Measurements from ENCODE around the gene PGAP6. TPM values are rescaled to one million over a fixed set of nuclear protein-coding genes. Genes with fewer than 3 reads are reported as not detected.

The PGAP6 gene
- total and polyA plus RNA-seq, 4 donors: 38.0 to 100.0 (median 68.1) TPM

DNA sequence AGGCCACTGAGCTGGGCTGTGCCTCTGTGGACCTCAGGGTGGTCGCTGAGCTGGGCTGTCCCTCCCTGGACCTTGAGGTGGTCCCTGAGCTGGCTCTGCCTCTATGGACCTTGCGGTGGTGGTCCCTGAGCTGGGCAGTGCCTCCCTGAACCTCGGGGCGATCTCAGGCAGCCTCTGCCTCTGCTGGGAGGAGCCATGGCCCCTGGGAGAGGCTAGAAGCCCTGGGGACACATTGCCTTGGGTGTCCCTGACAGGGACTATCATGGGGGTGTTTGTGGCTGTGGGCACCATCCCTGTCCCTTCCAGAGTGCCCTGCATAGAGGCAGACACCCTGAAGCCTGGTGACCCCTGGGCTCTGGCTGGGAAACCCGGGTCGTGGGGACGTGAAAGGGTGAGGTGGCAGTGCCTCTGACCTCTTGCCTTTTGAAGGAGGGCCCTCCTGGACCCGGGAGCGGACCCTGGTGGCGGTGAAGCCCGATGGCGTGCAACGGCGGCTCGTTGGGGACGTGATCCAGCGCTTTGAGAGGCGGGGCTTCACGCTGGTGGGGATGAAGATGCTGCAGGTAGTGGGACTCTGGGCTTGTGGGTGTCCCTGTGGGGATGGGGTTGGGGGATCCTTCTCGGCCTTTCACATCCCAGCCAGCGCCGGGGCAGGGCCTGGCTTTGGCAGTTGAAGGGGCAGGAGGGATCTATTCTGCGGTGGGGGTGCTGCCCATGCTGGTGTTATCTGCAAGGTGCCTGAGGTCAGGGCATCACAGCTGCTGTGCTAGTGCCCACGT is 17.0 kb upstream of the PGAP6 start:
- H3K27me3 ChIP-seq (ENCODE audit: control insufficient read depth in 3 of 3, insufficient read depth in 3 of 3, low read length in 2 of 3): no peaks in the 10 kb centered on the region
- no peak overlapping the region for H3K27ac ChIP-seq (ENCODE audit: low read depth in 1 of 2, low read length in 1 of 2)
- no peaks in the 10 kb centered on the region for H3K9me3 ChIP-seq (ENCODE audit: control insufficient read depth in 4 of 4, insufficient read depth in 3 of 4, low read length in 3 of 4)
- 82 to 84% methylated on average over 24 of the region's 24 CpGs for WGBS, 2 donors
- ATAC-seq (ENCODE audit: insufficient read depth, low FRiP score) (no peak), DNase-seq (no peak)
- H3K4me1 ChIP-seq (ENCODE audit: control insufficient read depth in 5 of 5, insufficient read depth in 5 of 5, low read length in 5 of 5): peaks cover 0 to 17% (median 0%) of the 10 kb centered on the region in 5 donors
- H3K36me3 ChIP-seq (ENCODE audit: control insufficient read depth in 4 of 4, insufficient read depth in 4 of 4, low read length in 4 of 4): peaks cover 0 to 8% (median 0%) of the 10 kb centered on the region in 4 donors
- TF ChIP-seq CTCF (IDR thresholded peaks at IDR 0.05; ENCODE audit: control extremely low read depth, extremely low read depth): no peak
- H3K9ac ChIP-seq (ENCODE audit: insufficient read depth in 1 of 2, low read length in 2 of 2): no peak overlapping the region
- H3K4me3 ChIP-seq: no peak overlapping the region

GRCh38 chr16:397736-398332 is 16.1 kb upstream of the PGAP6 start:
- H3K9me3 ChIP-seq (ENCODE audit: control insufficient read depth in 4 of 4, insufficient read depth in 3 of 4, low read length in 3 of 4): no peaks in the 10 kb centered on the region
- DNase-seq: peak; percentile 86 to 91 (median 89)
- ATAC-seq (ENCODE audit: insufficient read depth, low FRiP score): no peak
- H3K27ac ChIP-seq (ENCODE audit: low read depth in 1 of 2, low read length in 1 of 2): peak overlapping the region in 1 of 2 donors; percentile 40
- peaks cover 0 to 17% (median 0%) of the 10 kb centered on the region in 5 donors for H3K4me1 ChIP-seq (ENCODE audit: control insufficient read depth in 5 of 5, insufficient read depth in 5 of 5, low read length in 5 of 5)
- no peaks in the 10 kb centered on the region for H3K27me3 ChIP-seq (ENCODE audit: control insufficient read depth in 3 of 3, insufficient read depth in 3 of 3, low read length in 2 of 3)
- no peak for TF ChIP-seq CTCF (IDR thresholded peaks at IDR 0.05; ENCODE audit: control extremely low read depth, extremely low read depth)
- peaks cover 0 to 8% (median 0%) of the 10 kb centered on the region in 4 donors for H3K36me3 ChIP-seq (ENCODE audit: control insufficient read depth in 4 of 4, insufficient read depth in 4 of 4, low read length in 4 of 4)
- no peak overlapping the region for H3K4me3 ChIP-seq
- no peak overlapping the region for H3K9ac ChIP-seq (ENCODE audit: insufficient read depth in 1 of 2, low read length in 2 of 2)
- 31 to 54% methylated on average over 20 to 29 of the region's 29 CpGs for WGBS, 2 donors

DNA sequence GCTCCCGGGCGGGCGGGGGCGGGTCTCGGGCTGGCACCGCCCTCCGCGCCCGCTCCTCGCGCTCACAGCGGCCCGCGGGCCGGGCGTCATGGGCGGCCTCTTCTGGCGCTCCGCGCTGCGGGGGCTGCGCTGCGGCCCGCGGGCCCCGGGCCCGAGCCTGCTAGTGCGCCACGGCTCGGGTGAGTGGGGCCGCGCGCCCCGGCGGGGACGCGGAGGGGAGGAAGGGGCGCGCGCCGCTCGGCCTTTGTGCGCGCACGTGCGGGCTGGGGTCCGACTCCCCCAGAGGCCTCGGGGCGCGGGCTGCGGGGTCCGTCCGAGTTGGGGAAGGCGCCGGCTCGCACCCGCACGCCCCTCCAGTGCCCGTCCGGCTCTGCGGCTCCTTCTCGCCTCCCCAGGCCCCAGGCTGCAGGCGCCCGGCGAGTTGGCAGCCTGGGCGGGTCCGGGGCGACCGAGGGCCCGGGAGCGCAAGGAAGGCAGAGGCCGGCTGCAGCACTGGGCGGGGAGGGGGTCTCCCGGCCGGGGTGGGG is 15.4 kb upstream of the PGAP6 start, which contains the start of gene NME4:
Gene NME4, plus strand, starts transcription at position 65 of the 527 bp plus-strand sequence. Its CDS starts 24 bp downstream, at position 89.
- TF ChIP-seq CTCF (IDR thresholded peaks at IDR 0.05; ENCODE audit: control extremely low read depth, extremely low read depth): no peak
- peak within 1 kb of the TSS; percentile 68 to 85 for H3K27ac ChIP-seq (ENCODE audit: low read depth in 1 of 2, low read length in 1 of 2)
- H3K36me3 ChIP-seq (ENCODE audit: control insufficient read depth in 4 of 4, insufficient read depth in 4 of 4, low read length in 4 of 4): peaks cover 0 to 8% (median 0%) of the 10 kb centered on the region in 4 donors
- no peaks in the 10 kb centered on the region for H3K27me3 ChIP-seq (ENCODE audit: control insufficient read depth in 3 of 3, insufficient read depth in 3 of 3, low read length in 2 of 3)
- DNase-seq (peak; percentile 37 to 70 (median 44)), ATAC-seq (ENCODE audit: insufficient read depth, low FRiP score) (no peak)
- no peaks in the 10 kb centered on the region for H3K9me3 ChIP-seq (ENCODE audit: control insufficient read depth in 4 of 4, insufficient read depth in 3 of 4, low read length in 3 of 4)
- peaks cover 0 to 17% (median 0%) of the 10 kb centered on the region in 5 donors for H3K4me1 ChIP-seq (ENCODE audit: control insufficient read depth in 5 of 5, insufficient read depth in 5 of 5, low read length in 5 of 5)
- 0 to 1% methylated on average over 34 to 75 of the region's 75 CpGs for WGBS, 2 donors
- peak within 1 kb of the TSS in 1 of 2 donors; percentile 50 for H3K9ac ChIP-seq (ENCODE audit: insufficient read depth in 1 of 2, low read length in 2 of 2)
- H3K4me3 ChIP-seq: peak within 1 kb of the TSS; percentile 65

All from lung (tissue), 12 donors.